HG03354 (cell line): ENCODE data around the gene ACSL6.

Experiments
- ATAC-seq: cut with Tn5 transposase; IDR thresholded peaks from one replicate; pipeline ENCODE4 v1.9.1; 2021; ENCODE audit warnings: mild to moderate bottlenecking; ENCODE audit not compliant: unreplicated experiment, poor library complexity, severe bottlenecking

ACSL6 gene

DNA sequence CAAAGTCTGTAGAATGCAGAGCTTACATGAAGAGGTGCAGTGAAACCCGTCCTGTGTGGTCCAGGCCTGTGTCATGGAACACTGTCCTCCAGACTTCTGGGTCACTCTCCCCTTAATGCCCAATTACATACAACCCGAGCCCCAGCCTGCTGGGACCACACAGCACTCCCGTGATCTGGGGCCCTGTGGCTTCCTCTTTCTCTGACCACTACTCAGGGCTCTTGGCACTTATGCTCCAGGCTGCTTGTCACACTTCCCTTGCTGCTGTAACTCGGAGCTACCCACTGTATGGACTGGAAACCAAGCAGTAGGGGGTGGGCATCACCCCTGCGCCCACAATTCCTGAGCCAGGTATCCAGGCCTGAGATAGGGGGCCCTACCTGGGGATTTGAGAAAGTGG lies 38.7 kb upstream of the ACSL6 start:
- no peak for ATAC-seq

- no peak for ATAC-seq
Observed at GRCh38 chr5:132049559-132049958, 38.1 kb upstream of the ACSL6 start.

DNA sequence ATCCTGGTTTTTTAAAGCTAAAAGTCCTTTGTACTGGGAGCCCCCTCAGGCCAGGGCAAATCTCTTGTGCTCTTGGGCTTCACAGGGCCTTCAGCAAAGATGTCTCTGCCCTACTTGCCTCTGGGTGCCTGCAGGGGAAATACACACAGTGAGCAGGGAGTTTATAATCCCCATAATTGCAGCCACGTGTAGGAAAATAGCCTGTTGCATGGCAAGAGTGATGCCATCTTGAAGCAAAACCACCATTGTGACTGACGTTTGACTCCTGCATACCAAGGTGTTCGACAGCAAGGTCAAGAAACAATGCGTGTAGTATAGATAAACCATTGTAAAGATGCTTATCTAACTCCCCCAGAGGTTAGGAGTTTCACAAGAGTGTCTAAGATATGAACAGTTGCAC lies 37.6 kb upstream of the ACSL6 start:
- ATAC-seq, result no peak

DNA sequence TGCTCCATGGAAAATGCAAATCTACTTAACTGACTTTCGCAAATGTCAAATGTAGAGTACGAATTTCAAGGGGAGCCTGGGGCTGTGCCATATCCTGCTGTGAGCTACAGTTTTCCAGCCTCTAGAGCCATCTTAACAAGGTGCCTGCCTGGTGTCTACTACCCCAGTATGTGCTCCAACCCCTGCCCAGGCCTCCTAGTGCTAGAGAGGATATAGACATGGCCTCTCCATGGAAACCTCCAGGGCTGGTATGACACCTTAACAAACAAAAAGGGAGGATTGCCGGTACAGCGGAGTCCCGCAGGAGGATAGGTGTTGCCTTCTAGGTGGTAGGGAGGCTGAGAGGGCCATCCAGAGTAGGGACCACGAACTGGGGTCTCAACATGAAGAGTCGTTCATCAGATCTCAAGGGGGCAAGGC lies 35.4 kb upstream of the ACSL6 start:
- no peak for ATAC-seq

DNA sequence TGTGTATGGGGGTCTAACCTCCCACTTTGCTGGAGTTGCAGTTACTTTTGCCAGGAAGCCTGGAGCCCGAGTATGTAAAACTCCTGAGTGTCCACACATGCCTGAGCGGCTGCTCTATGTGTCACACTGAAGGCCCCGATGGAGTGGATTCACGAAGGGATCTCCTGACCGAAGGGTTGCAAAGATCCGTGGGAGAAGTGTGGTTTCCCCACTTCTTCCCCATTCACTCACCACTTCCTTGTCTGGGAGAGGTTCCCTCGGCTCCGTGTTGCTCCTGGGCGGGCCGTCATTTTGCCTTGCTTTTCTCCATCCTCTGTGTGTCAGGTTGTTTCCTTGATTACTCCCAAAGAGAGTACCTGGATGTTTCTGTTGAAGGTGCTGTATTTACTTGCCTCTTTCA lies 32.7 kb upstream of the ACSL6 start:
- no peak for ATAC-seq

DNA sequence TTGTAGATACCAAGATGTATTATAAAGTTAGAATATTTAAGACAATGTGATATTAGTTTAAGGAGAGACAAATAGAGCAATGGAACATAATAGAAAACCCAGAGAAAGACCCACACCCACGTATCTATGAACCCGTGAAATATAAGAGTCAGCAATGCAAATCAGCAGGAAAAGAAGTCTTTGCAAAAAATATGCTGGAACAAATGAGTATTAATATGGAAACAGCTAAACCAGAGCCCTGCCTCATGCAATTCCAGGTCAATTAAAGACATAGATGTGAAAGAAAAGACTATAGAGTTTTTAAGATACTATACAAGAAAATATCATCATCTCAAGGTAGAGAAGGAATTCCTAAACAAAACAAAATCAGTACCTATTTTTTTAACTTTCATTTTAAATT lies 25.9 kb upstream of the ACSL6 start:
- no peak for ATAC-seq

DNA sequence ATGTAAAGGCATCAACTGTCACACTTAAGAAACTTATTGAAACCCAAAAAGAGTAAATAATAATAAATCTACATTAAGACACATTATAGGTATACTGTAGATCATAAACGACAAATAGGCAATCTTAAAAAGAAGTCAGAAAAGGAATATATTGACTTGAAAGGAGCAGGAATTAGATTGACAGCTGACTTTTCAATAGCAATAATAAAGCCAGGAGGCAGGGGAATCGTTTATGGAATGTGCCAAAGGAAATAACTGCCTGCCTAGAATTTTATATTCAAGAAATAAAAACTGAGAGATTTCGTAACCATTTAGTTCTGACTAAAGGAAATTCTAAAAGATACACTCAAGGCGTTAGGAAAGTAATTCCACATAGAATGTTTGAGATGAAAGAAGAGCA lies 21.7 kb upstream of the ACSL6 start:
- ATAC-seq, result no peak

- no peak for ATAC-seq
Observed at GRCh38 chr5:132032196-132032595, 20.7 kb upstream of the ACSL6 start.

- ATAC-seq, result no peak
Observed at GRCh38 chr5:132030610-132031009, 19.2 kb upstream of the ACSL6 start.

DNA sequence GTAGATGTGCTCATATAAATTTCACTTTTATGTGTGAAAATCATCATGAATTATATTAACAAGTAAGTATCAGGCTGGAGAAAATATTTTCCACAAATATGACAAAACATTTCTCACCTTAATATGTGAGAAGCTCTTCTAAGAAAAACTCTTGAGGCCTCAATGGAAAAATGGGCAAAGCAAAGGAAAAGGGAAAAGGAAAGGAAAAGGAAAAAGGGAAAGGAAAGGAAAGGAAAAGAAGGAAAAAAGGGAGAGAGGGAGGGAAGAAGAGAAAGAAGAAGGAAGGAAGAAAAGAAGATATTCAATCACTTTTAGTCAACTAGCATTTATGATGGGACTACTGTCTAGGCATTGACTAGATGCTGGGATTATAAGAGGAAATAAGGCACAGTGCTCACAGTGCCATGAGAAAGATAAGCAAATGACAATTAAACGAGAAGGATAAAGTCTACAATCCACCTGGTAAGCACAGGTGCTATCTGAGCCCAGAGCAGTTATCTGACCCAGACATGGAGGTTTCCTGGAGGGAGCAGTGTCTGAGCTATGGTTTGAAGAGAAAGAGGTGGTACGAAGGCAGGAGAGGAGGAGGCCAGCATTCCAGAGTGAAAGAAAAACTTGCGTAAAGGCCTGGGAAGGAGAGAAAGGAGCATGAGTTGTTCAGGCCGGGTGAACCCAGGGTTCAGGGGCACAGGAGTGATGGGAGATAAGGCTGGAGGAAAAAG lies 18.3 kb upstream of the ACSL6 start:
- no peak for ATAC-seq

- ATAC-seq, result no peak
Observed at GRCh38 chr5:132027027-132027426, 15.6 kb upstream of the ACSL6 start.

DNA sequence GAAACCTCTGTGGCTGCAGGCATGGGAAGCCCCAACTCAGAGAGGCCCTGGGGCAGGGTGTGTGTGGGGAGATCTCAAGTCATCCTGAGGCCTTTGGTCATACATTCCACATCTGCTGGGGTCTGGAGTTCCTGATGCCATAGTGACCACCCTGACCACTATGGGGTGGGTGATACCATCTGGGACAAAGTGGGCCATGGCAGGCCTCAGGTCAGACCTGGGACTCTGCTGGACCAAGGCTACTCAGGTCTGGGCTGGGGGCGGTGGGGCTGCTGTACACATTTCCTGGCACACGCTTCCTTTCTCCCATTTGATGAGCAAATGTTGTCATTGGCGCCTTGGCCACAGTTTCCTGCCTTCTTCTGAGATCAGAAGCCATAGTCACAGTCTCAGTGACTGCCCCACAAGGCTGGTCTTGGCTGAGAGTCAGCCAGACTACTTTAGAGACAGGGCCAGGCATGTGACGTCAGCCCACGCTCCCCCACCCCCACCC lies 15.1 kb upstream of the ACSL6 start:
- ATAC-seq, result no peak

- no peak for ATAC-seq
Observed at GRCh38 chr5:132025403-132025971, 14.0 kb upstream of the ACSL6 start.

DNA sequence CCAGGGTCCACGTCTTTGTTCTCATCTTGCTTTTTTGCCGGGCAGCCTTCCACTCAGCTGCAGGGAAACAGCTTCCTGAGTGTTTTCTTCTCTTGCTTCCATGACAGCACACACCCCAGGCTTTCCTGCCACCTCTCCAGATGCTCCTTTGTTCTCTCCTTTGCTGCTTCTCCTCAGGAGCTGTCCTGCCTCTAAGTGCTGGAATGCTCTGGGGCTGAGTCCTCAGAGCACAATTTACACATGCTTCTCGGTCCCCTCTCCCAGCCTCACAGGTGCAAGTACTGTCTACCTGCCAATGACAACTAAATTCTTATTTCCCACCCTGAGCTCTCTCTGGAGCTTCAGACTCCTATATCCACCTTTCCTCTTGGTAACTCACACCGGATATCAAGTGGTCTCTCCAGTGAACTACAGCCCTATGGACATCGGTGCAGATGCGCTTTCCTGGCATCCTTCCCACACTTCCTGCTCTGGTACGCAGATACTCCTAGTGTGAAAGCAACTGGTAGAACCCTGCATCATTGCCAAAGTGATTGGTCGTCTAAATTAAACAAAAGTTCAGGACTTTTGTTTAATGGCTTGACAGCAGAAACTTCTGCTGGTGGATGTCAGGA lies 13.4 kb upstream of the ACSL6 start:
- ATAC-seq, result no peak

- ATAC-seq, result no peak
Observed at GRCh38 chr5:132024117-132024435, 12.6 kb upstream of the ACSL6 start.

DNA sequence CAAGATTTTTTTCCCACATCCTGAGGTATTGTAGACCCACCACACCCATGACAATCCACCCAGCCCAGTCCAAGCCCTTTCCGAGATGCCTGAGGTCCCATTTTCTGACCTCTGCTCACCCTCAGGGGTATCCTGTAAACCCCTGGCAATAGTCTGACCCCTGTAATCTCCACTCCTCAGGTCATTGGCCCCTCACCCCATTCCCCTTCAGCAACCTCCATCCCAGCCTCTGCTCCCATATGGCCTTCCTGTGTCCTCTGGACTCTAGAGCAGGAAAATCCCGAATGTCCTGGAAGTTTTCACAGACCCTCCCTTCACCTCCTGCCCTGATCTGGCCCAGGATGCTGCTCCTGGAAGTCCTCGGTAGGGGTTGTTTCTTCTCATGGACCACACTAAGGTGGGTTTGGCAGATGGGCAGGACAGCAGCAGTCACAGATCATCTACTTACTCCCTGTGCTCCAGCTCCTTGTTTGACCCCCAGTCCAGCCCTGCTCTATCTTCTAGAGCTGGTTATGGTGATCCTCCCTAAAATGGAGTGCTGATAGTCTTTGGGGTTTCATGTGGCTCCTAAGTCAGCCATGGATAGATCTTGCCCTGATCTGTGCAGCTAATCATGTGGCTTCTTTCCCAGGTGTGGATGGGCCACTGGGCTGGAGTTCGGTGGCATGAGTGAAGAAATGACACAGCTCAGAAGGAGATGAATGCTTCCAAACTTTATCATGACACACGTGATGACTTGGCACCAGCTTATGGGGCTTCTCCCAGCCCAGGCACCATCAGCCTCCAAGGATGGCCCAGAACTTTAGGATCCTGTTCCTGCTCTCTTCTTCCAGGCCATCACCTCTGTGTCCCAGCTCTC lies 12.0 kb upstream of the ACSL6 start:
- ATAC-seq, result no peak

- ATAC-seq, result no peak
Observed at GRCh38 chr5:132022737-132023136, 11.3 kb upstream of the ACSL6 start.

GRCh38 chr5:132021654-132022053 lies 10.2 kb upstream of the ACSL6 start:
- ATAC-seq, result no peak

GRCh38 chr5:132020568-132021339 lies 9.3 kb upstream of the ACSL6 start:
- peak; percentile 33 for ATAC-seq
